HG02973 (cell line): ENCODE results near the gene KIF24.
"Not testable (repeated sequence)": the region's sequence is repeated elsewhere in the genome, so short reads cannot be mapped to it uniquely, and the experiment has no call there.

Experiments
- ATAC-seq: cut with Tn5 transposase; IDR thresholded peaks from one replicate; pipeline ENCODE4 v1.9.1; 2021; ENCODE audit warnings: moderate library complexity; ENCODE audit not compliant: unreplicated experiment

The KIF24 gene, protein sequence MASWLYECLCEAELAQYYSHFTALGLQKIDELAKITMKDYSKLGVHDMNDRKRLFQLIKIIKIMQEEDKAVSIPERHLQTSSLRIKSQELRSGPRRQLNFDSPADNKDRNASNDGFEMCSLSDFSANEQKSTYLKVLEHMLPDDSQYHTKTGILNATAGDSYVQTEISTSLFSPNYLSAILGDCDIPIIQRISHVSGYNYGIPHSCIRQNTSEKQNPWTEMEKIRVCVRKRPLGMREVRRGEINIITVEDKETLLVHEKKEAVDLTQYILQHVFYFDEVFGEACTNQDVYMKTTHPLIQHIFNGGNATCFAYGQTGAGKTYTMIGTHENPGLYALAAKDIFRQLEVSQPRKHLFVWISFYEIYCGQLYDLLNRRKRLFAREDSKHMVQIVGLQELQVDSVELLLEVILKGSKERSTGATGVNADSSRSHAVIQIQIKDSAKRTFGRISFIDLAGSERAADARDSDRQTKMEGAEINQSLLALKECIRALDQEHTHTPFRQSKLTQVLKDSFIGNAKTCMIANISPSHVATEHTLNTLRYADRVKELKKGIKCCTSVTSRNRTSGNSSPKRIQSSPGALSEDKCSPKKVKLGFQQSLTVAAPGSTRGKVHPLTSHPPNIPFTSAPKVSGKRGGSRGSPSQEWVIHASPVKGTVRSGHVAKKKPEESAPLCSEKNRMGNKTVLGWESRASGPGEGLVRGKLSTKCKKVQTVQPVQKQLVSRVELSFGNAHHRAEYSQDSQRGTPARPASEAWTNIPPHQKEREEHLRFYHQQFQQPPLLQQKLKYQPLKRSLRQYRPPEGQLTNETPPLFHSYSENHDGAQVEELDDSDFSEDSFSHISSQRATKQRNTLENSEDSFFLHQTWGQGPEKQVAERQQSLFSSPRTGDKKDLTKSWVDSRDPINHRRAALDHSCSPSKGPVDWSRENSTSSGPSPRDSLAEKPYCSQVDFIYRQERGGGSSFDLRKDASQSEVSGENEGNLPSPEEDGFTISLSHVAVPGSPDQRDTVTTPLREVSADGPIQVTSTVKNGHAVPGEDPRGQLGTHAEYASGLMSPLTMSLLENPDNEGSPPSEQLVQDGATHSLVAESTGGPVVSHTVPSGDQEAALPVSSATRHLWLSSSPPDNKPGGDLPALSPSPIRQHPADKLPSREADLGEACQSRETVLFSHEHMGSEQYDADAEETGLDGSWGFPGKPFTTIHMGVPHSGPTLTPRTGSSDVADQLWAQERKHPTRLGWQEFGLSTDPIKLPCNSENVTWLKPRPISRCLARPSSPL (N-terminal part only)

DNA sequence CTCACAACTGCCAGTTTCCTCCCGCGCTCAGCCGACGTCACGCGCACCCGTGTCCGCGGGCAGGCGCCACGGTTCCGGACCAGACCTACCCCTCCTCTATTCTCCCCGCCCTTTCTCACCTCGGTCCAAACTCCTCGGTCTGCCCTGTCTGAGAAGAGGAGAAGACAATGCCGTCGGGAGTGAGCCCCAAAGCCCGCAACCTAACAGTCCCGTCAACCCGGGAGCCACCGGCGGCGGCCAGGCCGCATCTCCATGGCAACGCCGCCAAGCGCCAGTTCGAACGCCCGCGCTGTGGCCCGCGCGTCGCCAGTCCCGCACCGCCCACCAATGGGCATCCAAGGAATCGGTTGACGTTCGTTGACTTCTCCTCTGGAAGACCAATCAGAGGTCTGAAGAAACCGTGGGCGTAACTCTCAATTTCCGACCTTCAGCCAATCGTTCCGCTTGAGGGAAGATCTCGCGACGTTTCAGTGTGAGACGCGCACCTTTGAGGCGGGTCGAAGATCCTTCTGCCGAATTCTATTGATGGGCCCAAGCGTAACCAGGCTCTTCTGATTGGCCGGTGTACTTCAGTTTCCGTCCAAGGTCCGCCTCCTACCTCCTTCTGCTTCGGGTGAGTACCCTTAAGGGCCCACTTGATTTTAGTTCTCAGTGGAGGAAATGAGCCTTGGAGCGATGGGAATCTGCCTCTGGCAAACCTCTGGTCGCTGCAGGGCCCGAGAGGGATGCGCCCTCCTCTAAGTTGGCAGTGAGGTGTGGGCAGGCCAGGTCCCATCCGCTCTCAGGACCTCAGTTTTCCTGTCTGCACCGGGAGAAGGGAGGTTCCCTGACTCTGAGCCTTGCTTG lies at the start of gene KIF24, which contains the start of gene NUDT2:
TSS of gene KIF24 (minus strand) at position 282 of the 846 bp plus-strand sequence. CDS start 17,922 bp downstream, outside the sequence.
TSS of gene NUDT2 (plus strand) at position 583 of the 846 bp plus-strand sequence. CDS start 9,471 bp downstream, outside the sequence.
- peak; percentile 93 for ATAC-seq

DNA sequence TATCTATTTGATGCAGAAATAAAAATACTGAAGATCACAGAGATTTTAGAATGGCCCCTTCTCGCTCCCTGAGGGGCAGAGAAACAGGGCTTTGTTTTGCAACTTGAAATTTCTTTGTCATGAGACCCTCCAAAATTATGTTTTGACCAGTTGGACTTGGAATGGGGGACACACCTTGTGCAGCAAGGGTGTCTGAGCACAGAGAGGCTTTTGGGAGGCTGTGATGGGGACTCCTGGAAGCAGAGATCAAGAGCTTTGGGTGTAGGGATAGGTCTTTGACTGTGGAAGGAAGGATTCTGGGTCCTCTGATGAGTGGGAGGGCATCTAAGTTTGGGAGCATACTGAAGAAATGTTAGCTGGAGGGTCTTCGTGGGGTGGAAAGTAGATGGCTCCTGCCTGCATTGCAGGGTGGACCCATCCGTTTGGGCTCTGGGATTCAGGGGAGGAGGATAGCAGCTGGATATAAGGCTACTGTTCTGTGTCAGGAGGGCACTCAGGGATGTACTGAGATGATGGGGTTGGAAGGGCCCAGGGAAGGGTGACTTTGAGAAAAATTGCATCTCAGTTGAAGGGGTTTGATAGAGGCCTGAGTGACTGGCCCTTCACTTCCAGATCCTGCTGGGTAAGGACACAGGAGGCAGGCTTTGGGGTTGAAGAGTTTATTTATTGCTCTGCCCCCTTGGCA lies 49.5 kb upstream of the KIF24 start:
- ATAC-seq: no peak

DNA sequence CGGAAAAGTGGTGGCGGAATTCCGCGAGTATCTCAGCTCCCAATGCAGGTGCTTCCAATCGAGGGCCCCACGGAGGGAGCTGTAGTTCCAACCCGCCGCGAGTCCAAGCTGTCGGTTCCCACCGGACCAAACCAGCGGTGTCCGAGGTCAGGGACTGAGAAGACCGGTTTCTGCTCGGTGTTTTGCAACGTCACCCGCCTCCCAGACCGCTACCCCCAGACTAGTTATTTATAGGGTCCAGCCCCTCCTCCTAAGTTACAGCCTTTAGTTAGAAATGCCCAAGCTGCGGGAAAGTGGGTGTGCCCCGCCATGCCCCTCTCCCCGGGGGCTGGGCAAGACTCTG lies 48.3 kb upstream of the KIF24 start:
- no peak for ATAC-seq

DNA sequence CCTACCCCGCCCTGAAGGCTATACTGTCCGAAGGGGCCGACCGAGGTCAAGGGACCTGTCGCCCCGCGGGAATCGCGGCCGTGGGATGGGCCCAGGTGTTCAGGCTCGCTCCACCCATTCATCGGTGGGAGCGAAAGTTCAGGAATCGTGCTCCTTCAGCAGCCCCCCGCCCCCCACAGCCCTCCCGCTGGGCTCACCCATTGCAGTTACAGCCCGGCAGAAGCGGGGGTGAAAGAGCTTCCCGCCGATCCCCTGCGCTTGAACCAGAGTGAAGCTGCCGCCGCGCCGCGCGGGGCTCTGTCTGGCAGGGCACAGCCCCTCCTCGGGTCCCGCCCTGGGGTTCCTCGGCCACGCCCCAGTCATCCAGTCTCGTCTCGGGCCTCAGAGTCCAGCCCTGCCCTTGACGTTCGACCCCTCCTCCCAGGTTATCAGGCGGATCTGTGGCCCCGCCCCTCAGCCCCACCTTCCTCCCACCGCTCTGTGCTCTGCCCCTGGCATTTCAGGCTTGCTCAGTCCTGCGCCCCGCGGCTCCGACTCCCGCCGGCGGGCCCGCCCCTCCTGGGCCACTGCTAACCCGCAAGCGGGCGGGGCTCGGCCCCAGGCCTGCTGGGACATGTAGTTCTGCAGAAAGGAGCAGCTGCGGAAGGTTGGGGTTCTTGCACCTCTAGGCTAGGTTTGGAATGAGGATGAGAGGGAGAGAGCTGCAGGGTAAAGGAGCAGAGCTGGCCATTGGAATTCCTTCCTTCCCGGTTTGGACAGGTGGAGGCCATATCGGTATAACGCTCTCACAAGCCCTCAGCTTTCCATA lies 47.7 kb upstream of the KIF24 start, which contains the start of gene MYORG:
TSS of gene MYORG (minus strand) at position 303 of the 808 bp plus-strand sequence. CDS start 3,955 bp downstream, outside the sequence.
- peak; percentile 87 for ATAC-seq

DNA sequence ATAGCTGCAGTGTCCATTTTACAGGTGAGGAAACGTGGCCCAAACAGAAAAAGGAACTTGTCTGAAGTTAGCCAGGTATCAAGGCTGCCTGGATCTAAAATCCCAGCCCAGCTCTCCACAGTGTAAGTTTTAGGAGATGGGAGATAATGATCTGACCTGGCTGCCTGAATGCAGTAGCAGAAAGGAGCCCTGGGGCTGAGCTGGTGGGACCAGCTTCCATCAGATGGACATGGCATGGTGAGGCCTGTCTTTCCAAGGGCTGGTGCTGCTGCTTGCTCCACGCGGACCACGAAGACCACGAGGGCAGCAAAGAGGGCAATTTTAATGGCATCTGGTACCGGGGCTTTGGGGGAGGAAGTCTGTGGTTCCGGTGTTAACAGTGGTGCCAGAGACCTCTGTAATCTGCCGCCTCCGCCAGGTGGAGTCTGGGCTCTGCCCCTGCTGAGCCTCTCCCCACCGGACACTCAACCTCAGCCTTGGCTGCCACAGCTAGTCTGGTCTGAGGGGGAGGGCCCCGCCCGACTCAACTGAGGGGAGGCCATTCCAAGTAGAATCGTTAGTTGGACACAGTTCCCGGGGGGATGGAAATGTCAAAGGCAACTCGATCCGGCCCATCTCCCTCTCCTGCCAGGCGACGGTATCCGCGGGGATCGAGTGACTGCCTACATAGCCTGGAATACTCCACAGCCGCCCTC lies 47.0 kb upstream of the KIF24 start:
- ATAC-seq: no peak

DNA sequence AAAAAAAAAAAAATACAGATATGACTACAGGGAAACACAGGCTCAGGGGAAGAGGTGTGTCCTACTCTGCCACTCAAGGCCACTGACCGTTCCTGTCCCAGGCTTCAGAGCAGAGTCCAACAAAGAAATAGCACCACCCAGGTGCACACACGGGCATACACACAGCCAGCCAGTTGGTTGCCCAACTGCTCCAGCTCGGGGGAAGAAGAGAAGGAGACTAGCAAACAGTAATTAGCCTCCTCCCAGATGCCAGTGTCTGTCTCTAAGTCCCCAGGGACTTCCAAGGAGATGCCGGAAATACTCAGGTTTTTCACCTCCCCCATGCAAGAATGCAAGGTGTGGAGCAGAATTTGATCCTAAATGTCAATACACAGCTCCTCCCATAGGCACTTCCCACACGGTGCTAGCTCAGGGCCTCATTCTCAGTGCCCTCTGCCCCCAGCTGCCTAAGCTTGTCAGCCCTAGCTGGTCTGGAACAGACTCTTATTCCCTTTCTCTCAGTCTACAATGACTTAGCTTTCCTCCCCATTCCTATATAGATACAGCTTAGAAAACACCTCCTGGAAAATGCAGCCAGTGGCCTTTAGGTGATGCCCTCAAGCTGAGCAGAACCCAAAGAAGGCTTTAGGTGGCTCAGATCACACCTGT lies 46.0 kb upstream of the KIF24 start:
- ATAC-seq: no peak

DNA sequence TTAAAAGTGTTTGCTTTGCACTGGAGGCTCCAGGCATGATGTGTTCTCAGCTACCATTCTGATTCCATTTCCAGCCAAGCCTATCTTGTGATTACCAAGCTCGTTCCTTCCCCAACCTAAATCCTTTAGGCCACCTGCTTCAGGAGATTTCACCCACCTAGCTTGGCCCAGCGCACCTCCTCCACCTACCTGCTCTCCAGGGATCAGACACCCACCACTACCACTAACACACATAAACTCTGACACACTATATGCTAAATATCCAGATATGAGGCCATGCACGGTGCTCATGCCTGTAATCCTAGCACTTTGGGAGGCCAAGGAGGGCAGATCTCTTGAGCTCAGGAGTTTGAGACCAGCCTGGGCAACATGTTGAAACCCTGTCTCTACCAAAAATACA lies 45.3 kb upstream of the KIF24 start:
- no peak for ATAC-seq

DNA sequence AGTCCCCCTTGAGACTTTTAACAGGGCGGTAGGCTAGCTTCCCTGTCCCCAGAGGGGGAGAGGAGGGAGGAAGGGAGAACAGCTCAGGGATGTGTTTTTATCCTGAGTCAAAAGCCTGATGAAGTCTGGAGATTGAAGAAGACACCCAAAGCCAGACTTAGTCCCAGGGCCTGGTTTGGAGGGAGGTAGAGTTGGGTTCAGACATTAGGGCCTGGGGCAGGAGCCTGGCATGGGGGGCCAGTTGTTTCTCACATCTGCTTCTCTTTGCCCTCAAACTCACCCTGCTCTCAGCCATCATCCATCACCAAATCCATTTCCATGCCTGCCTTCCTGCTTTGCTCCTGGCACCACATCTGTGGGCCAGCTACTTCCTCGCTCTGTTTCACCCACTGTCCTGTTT lies 44.7 kb upstream of the KIF24 start:
- ATAC-seq: no peak

DNA sequence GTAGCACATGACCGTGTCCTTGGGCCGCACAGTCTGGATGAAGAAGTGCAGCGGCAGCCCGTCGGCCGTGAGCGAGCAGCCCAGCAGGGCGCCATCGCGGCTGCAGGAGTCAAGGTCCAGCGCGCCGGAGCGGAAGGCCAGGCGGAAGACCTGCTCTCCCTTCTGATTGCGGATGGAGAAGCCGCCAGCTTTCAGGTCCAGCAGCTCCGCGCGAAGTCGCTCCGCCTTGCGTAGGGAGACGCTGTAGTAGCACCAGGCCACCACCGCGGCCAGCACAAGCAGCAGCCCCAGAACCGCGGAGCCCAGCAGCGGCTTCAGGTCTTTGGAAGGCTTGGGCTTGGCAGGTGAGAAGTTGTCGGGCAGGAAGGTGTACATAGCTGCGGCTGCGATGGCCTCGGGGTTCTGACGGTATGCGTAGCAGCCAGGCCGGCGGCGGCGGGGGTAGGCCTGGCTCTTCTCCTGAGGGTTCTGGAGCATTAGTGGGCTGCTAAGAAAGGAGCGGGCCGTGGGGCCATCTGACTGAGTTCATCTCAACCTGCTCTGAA lies 43.5 kb upstream of the KIF24 start:
- ATAC-seq: no peak

DNA sequence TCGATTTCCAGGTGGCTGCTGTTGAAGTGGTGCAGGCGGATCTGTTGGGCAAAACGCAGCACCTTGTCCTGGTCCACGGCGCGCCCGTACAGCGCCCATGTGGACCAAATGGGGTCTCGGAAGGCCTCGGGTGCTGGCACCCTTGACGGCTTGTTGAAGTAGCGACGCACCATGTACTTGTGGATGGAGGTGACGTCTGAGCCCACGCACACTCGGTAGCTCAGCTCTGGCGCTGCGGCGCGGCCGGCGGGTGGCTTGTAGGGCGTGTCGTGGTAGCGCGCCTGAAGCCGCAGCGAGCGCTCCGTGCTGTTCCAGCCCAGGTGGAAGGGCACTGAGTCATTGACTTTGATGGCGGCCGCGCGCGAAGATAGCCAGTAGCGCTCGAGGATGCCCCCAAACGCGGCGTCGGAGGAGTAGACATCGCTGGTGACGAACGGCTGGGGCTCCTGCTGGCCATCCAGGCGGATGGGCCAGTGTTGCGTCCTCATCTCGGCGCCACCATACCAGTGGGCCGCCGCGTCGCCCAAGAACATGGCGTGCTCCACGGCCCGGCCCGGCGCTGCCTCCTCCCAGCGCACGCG lies 42.9 kb upstream of the KIF24 start:
- ATAC-seq: no peak

DNA sequence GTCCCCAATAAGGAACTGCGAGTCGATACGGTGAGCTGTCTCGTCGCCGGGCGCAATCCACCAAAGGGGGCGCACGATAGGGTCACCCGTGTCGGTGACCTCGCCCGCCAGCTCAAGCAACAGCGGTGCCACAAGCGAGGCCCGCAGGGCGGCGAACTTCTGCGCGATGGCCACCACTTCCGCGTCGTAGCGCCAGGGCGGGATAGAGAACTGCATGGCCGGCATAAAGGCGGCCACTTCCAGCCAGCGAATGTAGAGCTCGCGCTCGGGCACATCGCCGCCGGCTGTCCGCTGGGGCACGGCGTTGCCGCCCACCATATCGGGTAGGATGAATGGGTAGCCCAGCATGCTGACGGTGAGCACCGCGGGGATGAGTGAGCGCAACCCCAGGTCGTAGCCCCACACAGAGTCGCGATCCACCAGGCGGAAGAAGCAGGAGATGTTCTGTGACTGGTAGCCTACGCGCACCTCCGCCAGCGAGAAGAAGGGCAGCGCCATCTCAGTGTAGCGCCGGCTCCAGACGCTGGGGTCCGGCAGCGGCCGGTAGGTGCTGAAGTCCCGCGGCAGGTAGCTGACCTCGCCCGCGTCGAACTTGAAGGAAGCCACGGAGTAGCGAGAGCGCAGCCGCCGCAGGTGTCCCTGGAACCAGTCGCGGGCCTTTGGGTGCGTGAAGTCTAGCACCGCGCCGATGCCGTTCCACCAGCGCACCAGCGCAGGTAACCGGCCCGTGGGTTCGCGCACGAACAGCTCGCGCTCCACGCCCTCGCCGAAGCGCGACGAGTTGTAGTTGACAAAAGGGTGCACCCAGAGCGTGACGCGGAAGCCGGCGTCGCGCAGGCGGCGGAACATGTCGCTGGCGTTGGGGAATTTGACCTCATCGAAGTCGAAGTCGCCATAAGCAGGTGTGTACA lies 42.2 kb upstream of the KIF24 start:
- no peak for ATAC-seq

DNA sequence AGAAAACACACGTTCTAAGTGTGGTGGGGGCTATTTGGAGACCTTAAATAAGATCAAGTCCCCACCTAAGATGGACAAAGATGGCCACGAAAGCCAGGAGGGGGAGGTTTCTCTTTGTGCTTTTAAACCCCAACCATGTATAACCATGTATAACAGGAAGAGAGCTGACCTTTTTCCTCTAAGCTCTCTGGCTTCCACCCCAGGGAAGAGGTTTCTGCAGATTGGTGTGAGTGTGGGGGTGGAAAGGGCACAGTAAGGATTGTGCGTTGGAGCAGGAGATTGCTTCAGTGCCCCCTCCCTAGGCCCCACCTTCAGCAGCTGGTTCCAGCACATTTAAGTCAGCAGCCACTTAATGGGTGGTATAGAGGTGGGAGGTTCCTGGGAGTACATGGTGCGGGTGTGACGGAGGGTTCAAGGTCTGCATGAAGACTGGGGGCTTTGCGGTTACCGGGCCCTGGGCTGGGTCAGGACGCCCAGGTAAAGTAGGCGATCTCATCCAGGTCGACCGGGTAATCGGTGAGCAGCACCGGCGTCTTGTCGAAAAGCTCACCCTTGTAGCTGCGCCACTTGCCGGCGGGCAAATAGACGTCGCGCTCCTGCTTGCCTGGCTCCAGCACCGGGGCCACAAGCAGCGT lies 41.4 kb upstream of the KIF24 start:
- no peak for ATAC-seq

DNA sequence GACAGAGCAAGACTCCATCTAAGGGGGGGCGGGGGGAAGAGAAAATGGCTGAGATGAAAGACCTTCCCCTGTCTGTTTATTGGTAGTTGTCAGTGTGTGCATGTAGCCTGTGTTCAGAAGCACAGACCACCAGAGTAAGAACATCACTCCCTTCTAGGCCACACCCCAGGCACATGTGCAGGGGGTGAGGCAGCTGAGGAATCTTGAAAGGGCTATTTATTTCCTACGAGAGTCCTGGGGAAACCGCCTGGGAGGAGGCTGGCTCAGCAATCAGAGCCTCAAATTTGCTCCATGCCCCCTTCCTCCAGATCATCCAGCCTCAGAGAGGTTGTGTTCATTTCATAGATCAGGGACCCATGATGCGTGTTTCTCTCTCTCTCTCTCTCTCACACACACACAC lies 40.6 kb upstream of the KIF24 start:
- ATAC-seq: no peak

DNA sequence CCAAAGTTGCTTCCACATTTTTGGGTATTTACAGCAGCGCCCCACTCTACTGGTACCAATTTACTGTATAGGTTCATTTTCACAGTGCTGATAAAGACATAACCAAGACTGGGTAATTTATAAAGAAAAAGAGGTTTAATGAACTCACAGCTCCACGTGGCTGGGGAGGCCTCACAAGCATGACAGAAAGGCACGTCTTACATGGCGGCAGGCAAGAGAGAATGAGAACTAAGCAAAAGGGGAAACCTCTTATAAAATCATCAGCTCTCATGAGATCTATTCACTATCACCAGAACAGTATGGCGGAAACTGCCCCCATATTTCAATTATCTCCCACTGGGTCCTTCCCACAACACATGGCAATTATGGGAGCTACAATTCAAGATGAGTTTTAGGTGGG lies 39.7 kb upstream of the KIF24 start:
- ATAC-seq: not testable (repeated sequence)

DNA sequence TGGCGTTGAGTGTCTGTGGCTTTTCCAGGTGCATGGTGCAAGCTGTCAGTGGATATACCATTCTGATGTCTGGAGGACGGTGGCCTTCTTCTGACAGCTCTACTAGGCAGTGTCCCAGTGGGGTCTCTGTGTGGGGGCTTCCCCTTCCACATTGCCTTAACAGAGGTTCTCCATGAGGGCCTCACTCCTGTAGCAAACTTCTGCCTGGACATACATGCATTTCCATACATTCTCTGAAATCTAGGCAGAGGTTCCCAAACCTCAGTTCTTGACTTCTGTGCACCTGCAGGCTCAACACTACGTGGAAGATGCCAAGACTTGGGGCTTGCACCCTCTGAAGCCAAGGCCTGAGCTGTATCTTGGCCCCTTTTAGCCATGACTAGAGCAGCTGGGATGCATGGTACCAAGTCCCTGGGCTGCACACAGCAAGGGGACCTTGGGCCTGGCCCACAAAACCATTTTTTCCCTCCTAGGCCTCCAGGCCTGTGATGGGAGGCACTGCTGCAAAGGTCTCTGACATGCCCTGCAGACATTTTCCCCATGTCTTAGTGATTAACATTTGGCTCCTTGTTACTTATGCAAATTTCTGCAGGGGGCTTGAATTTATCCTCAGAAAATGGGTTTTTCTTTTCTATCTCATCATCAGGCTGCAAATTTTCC lies 38.8 kb upstream of the KIF24 start:
- not testable (repeated sequence) for ATAC-seq
